A673 (cell line): ENCODE data around the gene HAPLN3.

Source experiments
- EZH2 ChIP-seq: fragments of 200-600 bp; sonication (generic); IDR thresholded peaks from 2 replicates; pipeline ENCODE4 v1.6.1; 2017; ENCODE audit warnings: borderline replicate concordance, low read depth, mild to moderate bottlenecking, mixed read lengths, antibody characterized with exemption, low read length; ENCODE audit not compliant: poor library complexity, severe bottlenecking
- TF ChIP-seq, protein P1 (sequence below): fragments of 300-800, 200-600 bp; sonication (generic); conservative IDR thresholded peaks from 2 replicates; pipeline ENCODE4 v1.5.1; 2017; ENCODE audit warnings: low read depth, mild to moderate bottlenecking, antibody characterized with exemption, low read length, moderate library complexity, mixed read lengths

DNA sequence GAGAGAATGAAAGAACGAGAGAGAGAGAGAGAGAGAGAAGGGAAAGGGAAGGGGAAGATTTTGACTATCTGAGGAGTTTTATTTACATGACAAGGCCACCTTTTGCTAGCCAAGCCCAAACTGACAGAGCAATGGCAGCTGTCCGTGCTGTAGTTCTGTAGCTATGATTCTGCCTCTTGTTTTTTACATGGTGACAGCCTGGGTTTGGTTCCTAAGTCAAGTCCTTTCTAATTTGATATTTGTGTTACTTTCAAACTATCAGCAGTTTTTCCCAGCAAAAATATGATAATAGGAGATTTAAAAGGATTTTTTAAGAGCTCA lies 44.1 kb upstream of the HAPLN3 start:
- TF ChIP-seq, protein P1, sequence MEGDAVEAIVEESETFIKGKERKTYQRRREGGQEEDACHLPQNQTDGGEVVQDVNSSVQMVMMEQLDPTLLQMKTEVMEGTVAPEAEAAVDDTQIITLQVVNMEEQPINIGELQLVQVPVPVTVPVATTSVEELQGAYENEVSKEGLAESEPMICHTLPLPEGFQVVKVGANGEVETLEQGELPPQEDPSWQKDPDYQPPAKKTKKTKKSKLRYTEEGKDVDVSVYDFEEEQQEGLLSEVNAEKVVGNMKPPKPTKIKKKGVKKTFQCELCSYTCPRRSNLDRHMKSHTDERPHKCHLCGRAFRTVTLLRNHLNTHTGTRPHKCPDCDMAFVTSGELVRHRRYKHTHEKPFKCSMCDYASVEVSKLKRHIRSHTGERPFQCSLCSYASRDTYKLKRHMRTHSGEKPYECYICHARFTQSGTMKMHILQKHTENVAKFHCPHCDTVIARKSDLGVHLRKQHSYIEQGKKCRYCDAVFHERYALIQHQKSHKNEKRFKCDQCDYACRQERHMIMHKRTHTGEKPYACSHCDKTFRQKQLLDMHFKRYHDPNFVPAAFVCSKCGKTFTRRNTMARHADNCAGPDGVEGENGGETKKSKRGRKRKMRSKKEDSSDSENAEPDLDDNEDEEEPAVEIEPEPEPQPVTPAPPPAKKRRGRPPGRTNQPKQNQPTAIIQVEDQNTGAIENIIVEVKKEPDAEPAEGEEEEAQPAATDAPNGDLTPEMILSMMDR, result no peak
- TF ChIP-seq EZH2, result no peak
